Sigmoid colon (tissue), 4 donors: Measurements from ENCODE around the gene GRB10.

Experiments used
- CTCF ChIP-seq, 4 experiments: fragments of 450-650 bp in 3 of 4; fragments of 200-600 bp in 1 of 4; IDR thresholded peaks; one replicate each; pipeline ENCODE4 v1.5.1; 2016 to 2019; ENCODE audit warnings: antibody characterized with exemption in 4 of 4, mild to moderate bottlenecking in 3 of 4, moderate library complexity in 2 of 4
- EP300 ChIP-seq, 4 donors: sonication (generic); formaldehyde crosslinking; IDR thresholded peaks; one replicate each; pipeline ENCODE4 v1.6.1; 2017; ENCODE audit warnings: antibody characterized with exemption in 4 of 4
- POLR2A ChIP-seq, 2 donors: fragments of 450-650 bp; IDR thresholded peaks; one replicate each; pipeline ENCODE4 v1.6.1; 2016; ENCODE audit warnings: antibody characterized with exemption in 2 of 2, mild to moderate bottlenecking in 2 of 2, moderate library complexity in 2 of 2

- TF ChIP-seq POLR2A (IDR thresholded peaks at IDR 0.05), result no peak
- TF ChIP-seq EP300 (IDR thresholded peaks at IDR 0.05), result no peak
- no peak for TF ChIP-seq CTCF (IDR thresholded peaks at IDR 0.05)
Observed at GRCh38 chr7:50781381-50782293, 1.1 kb downstream of the GRB10 start.
